ENCODE data around the gene NALCN. TPM values are rescaled to one million over a fixed set of nuclear protein-coding genes. Genes with fewer than 3 reads are reported as not detected.

Gene NALCN
- total and polyA plus RNA-seq, 2 of the 8 experiments (the other 6 are each of a cell fraction or from before 2014, with no cell fraction given), result 0.26 to 0.54 TPM

- TF ChIP-seq CHD7 (IDR thresholded peaks at IDR 0.05; ENCODE audit: insufficient replicate concordance, low read length) (no peak), CBX8 (IDR thresholded peaks at IDR 0.05; ENCODE audit: borderline replicate concordance, low read depth, low read length) (no peak), CREB1 (IDR thresholded peaks at IDR 0.05) (no peak), CBX5 (IDR thresholded peaks at IDR 0.05; ENCODE audit: low read depth, low read length) (no peak)
Observed at GRCh38 chr13:101397742-101398141, 18.6 kb downstream of the NALCN start (continued).

All from H1 (cell line).